ENCODE measurements around the gene SCN4B.

Gene SCN4B

GRCh38 chr11:118095967-118096367 lies 56.7 kb downstream of the SCN4B start:
- no peak for DNase-seq

DNA sequence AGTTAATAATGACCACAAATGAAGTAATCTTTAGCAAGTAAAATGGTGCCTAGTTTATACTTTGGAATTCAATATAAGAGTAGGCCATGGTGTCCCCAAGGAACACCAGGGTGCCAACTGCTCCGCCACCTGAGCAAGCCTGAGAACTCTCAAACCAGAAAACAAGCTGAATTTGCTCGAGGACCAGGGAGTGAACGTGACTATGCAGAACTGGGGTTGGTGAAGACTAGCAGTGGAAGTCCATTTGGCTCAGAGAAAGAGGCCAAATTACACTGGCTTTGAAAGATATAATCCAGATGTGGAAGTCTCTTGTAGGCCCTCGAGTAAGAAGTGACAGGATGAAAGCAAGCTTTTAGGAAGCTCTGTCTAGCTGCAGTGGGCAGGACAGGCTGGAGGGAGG lies 57.1 kb downstream of the SCN4B start:
- DNase-seq, result no peak

GRCh38 chr11:118092907-118093571 lies 59.6 kb downstream of the SCN4B start:
- DNase-seq, result no peak

- no peak for DNase-seq
Measured at GRCh38 chr11:118091690-118092089, 60.9 kb downstream of the SCN4B start.

GRCh38 chr11:118090545-118091162 lies 62.0 kb downstream of the SCN4B start:
- no peak for DNase-seq

GRCh38 chr11:118088531-118088930 lies 64.1 kb downstream of the SCN4B start:
- DNase-seq, result no peak

DNA sequence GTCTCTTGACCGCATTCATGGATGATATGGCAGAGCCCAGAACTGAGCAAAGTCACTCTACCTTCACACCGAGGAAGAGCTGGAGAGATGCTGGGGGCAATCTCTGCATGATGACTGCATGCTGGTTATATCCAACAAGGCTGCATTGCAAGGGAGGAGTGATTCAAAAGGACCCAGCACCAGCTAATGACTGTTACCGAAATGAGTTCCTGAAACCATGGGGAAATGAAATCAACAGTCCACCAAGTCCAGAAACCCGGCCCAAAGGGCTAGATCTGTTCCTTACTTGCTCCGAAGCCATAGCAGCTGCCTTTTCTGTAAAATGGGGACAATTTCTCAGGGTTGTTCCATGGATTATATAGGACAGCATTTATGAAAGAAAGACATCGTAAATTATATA lies 64.7 kb downstream of the SCN4B start:
- DNase-seq, result no peak

GRCh38 chr11:118086913-118087768 lies 65.5 kb downstream of the SCN4B start, which contains the start of gene SMIM35:
Gene SMIM35, minus strand, starts transcription at chr11:118086963. Its CDS starts 206 bp downstream, at chr11:118086757.
- no peak for DNase-seq

- DNase-seq, result no peak
Measured at GRCh38 chr11:118084656-118085055, 68.0 kb downstream of the SCN4B start.

DNA sequence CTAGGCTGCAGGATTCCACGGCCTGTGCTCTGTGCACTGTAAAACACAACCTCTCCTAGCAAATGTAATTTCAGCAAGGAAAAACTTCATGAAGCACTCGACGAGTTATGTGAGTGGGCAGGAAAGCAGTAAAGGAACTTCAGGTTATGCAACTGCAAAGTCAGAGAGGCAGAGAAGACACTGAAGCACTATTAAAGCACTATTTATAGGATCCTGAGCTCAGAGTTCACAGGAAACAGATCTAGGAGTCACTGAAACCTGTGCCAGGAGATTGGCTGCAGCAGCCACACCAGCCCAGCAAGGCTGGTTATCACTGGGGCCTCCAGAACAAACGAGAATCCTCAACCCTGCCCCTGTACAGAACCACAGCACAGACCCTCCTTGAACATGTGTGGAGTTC lies 68.4 kb downstream of the SCN4B start:
- no peak for DNase-seq

Data from stimulated activated CD4-positive, alpha-beta T cell treated with anti-CD3 and anti-CD28 coated beads, Interleukin-4, amount 100 ng/mL, for 24 hours (primary cell).